HepG2 (cell line): ENCODE results near the gene CCDC88B. TPM values are rescaled to one million over a fixed set of nuclear protein-coding genes. Genes with fewer than 3 reads are reported as not detected.

Experiments
- DNMT1 ChIP-seq: sonication (generic); formaldehyde crosslinking; IDR thresholded peaks from 2 replicates; pipeline ENCODE4 v1.5.1; 2020; ENCODE audit warnings: mild to moderate bottlenecking, missing genetic modification reagents
- MIXL1 ChIP-seq: IDR thresholded peaks from 2 replicates; pipeline ENCODE4 v1.6.1; 2016
- RXRB ChIP-seq: IDR thresholded peaks from 2 replicates; pipeline ENCODE4 v1.6.1; 2016; ENCODE audit warnings: borderline replicate concordance, missing genetic modification reagents, missing compliant biosample characterization
- SRSF1 ChIP-seq: fragments of 200-400 bp; formaldehyde crosslinking; optimal IDR thresholded peaks from 2 replicates; pipeline ENCODE3; 2017; ENCODE audit warnings: mild to moderate bottlenecking, low read depth, low read length, moderate library complexity
- TP53 ChIP-seq: sonication (generic); formaldehyde crosslinking; conservative IDR thresholded peaks from 2 replicates; pipeline ENCODE4 v1.4.0; 2020; ENCODE audit warnings: missing genetic modification reagents
- ZFP41 ChIP-seq: sonication (generic); formaldehyde crosslinking; IDR thresholded peaks from 2 replicates; pipeline ENCODE4 v1.4.0; 2020; ENCODE audit warnings: mild to moderate bottlenecking, missing genetic modification reagents, borderline replicate concordance
- ZKSCAN1 ChIP-seq: fragments of 150-350 bp; IDR thresholded peaks from 2 replicates; pipeline ENCODE4 v1.6.1; 2014; ENCODE audit warnings: low read length
- ZNF207 ChIP-seq: fragments of 450-650 bp; IDR thresholded peaks from 2 replicates; pipeline ENCODE4 v1.6.1; 2016; ENCODE audit warnings: antibody characterized with exemption, borderline replicate concordance
- ZNF724P ChIP-seq: sonication (generic); formaldehyde crosslinking; IDR thresholded peaks from 2 replicates; pipeline ENCODE4 v1.8.0; 2022; ENCODE audit warnings: missing genetic modification reagents, borderline replicate concordance
- ZNF75D ChIP-seq: sonication (generic); formaldehyde crosslinking; IDR thresholded peaks from 2 replicates; pipeline ENCODE4 v1.8.1; 2023; ENCODE audit warnings: missing genetic modification reagents, mild to moderate bottlenecking, borderline replicate concordance
- ZNF883 ChIP-seq: sonication (generic); formaldehyde crosslinking; IDR thresholded peaks from 2 replicates; pipeline ENCODE4 v1.5.1; 2020; ENCODE audit warnings: mild to moderate bottlenecking, missing genetic modification reagents; ENCODE audit errors: not compliant biosample characterization
- polyA plus RNA-seq, 8 experiments: library from polyadenylated mRNA; depleted of rRNA in 3 of 8; stranded (reverse) in 7 of 8; unstranded in 1 of 8; fragments of >200 nt; fragmentation: Illumina TruSeq in 4 of 8; extraction: Trizol in 4 of 8; gene quantifications; 2 replicates each; pipeline versions ENCODE4 v1.2.1 to v1.2.3, GENCODE V29; 2011 to 2016; ENCODE audit warnings: low read depth in 4 of 8, missing spikeins in 1 of 8, mixed read lengths in 1 of 8; ENCODE audit not compliant: insufficient read depth in 1 of 8
- total RNA-seq, 5 experiments: library from RNA; depleted of rRNA; stranded (reverse); fragments of >200 nt; fragmentation: Illumina TruSeq; extraction: Trizol; gene quantifications; 2 replicates each; pipeline ENCODE4 v1.2.3, GENCODE V29; 2016; ENCODE audit warnings: low read depth in 1 of 5
- TF ChIP-seq, protein P1 (sequence below): sonication (generic); formaldehyde crosslinking; IDR thresholded peaks from 2 replicates; pipeline ENCODE4 v1.4.0; 2020; ENCODE audit warnings: mild to moderate bottlenecking, low read depth, missing genetic modification reagents
- TF ChIP-seq, protein P2 (sequence below): sonication (generic); formaldehyde crosslinking; IDR thresholded peaks from 2 replicates; pipeline ENCODE4 v1.4.0; 2020; ENCODE audit warnings: missing genetic modification reagents
- TF ChIP-seq, protein P3 (sequence below): sonication (generic); formaldehyde crosslinking; IDR thresholded peaks from 2 replicates; pipeline ENCODE4 v1.4.0; 2020; ENCODE audit warnings: missing genetic modification reagents

CCDC88B gene
- total and polyA plus RNA-seq, 2 of the 13 experiments (the other 11 are each of a cell fraction or from before 2014, with no cell fraction given), result 3.6 to 4.8 TPM

DNA sequence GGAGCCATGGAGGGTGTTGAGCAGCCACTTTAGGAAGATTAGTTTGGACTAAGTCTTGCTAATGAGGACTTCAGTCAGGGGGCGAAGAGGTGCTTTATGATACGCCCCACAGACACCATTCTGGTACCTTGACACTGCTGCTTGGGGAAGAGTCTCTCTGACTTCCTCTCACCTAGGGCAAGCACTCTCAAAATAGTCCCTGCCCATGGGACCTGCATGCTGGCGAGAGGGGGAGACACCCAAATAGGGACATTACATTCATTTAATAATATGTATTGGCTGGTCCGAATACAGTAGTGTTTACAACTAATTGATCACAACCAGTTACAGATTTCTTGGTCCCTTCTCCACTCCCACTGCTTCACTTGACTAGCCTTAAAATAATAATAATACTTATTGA lies 44.2 kb upstream of the CCDC88B start (continued):
- TF ChIP-seq ZNF724P (CRISPR knock-in tag) (no peak), TP53 (CRISPR knock-in tag) (no peak), ZKSCAN1 (no peak), ZFP41 (CRISPR knock-in tag) (no peak), MIXL1 (CRISPR knock-in tag) (no peak), DNMT1 (CRISPR knock-in tag) (no peak), SRSF1 (no peak), ZNF207 (no peak), RXRB (CRISPR knock-in tag) (no peak), ZNF883 (CRISPR knock-in tag) (no peak), ZNF75D (CRISPR knock-in tag) (no peak)
- TF ChIP-seq, protein P1, sequence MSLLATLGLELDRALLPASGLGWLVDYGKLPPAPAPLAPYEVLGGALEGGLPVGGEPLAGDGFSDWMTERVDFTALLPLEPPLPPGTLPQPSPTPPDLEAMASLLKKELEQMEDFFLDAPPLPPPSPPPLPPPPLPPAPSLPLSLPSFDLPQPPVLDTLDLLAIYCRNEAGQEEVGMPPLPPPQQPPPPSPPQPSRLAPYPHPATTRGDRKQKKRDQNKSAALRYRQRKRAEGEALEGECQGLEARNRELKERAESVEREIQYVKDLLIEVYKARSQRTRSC, result no peak
- TF ChIP-seq, protein P2, sequence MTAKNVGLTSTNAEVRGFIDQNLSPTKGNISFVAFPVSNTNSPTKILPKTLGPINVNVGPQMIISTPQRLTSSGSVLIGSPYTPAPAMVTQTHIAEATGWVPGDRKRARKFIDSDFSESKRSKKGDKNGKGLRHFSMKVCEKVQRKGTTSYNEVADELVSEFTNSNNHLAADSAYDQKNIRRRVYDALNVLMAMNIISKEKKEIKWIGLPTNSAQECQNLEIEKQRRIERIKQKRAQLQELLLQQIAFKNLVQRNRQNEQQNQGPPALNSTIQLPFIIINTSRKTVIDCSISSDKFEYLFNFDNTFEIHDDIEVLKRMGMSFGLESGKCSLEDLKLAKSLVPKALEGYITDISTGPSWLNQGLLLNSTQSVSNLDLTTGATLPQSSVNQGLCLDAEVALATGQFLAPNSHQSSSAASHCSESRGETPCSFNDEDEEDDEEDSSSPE (CRISPR knock-in tag), result no peak
- TF ChIP-seq, protein P3, sequence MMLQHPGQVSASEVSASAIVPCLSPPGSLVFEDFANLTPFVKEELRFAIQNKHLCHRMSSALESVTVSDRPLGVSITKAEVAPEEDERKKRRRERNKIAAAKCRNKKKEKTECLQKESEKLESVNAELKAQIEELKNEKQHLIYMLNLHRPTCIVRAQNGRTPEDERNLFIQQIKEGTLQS, result no peak
